Activated T-cell treated with anti-CD3 and anti-CD28 coated beads, Interleukin-2, amount 50 U/mL, for 24 hours (primary cell): ENCODE data around the gene RPRD1B.

ENCODE experiments used
- DNase-seq: peaks from one replicate; pipeline ENCODE4 v3.0.0-alpha.2; 2020
- H3K27ac Mint-ChIP-seq: 2 replicates; pipeline ENCODE4 v1.8.0; 2020; ENCODE audit warnings: mild to moderate bottlenecking, mixed read lengths
- H3K27me3 Mint-ChIP-seq: 2 replicates; pipeline ENCODE4 v1.8.0; 2020; ENCODE audit warnings: mixed read lengths
- H3K36me3 Mint-ChIP-seq: 2 replicates; pipeline ENCODE4 v1.8.0; 2020; ENCODE audit warnings: low read depth, mixed read lengths
- H3K4me1 Mint-ChIP-seq: 2 replicates; pipeline ENCODE4 v1.8.0; 2020; ENCODE audit warnings: low read depth, mixed read lengths
- H3K4me3 Mint-ChIP-seq: 2 replicates; pipeline ENCODE4 v1.8.0; 2020; ENCODE audit warnings: mild to moderate bottlenecking, moderate library complexity, mixed read lengths
- H3K9me3 Mint-ChIP-seq: 2 replicates; pipeline ENCODE4 v1.8.0; 2020; ENCODE audit warnings: mixed read lengths

Gene RPRD1B

DNA sequence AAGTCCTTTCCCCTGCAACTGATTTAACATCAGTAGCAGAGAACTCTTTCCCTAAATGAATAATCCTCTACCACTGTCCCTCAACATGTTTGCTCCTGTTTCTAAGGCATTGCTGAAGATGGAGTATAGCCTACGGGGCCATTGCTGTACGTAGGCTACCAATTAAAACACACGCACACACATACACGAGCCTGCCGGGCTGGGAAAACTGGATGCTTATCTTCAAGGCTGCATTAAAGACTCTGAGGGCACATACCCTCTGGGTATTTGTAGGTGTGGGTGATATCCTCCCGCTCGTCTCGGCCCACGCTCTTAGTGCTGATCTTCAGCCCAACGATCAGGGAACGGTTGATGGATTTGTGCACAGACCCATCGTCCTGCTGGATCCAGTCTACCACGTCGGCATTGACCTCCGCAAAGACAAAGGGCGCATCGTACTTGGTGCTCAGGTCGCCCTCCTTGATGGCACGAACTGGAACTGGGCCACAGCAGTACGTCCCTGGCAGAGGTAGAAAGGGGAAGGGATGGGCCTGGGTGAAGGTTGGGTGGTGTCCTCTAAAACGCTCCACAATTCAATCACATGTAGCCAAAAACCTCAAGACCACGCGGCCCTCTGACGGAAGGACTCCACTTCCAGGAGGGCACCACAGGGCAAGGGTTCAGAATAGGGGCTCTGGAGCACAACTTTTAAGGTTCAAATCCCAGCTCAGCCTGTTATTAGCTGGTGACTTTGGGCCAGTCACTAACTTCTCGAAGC is 105.8 kb downstream of the RPRD1B start:
- H3K36me3 Mint-ChIP-seq = no peaks in the 10 kb centered on the region
- H3K4me1 Mint-ChIP-seq = peaks cover 5% of the 10 kb centered on the region
- H3K27me3 Mint-ChIP-seq = no peaks in the 10 kb centered on the region
- no peaks in the 10 kb centered on the region for H3K9me3 Mint-ChIP-seq
- no peak overlapping the region for H3K4me3 Mint-ChIP-seq
- no peak overlapping the region for H3K27ac Mint-ChIP-seq
- no peak for DNase-seq

DNA sequence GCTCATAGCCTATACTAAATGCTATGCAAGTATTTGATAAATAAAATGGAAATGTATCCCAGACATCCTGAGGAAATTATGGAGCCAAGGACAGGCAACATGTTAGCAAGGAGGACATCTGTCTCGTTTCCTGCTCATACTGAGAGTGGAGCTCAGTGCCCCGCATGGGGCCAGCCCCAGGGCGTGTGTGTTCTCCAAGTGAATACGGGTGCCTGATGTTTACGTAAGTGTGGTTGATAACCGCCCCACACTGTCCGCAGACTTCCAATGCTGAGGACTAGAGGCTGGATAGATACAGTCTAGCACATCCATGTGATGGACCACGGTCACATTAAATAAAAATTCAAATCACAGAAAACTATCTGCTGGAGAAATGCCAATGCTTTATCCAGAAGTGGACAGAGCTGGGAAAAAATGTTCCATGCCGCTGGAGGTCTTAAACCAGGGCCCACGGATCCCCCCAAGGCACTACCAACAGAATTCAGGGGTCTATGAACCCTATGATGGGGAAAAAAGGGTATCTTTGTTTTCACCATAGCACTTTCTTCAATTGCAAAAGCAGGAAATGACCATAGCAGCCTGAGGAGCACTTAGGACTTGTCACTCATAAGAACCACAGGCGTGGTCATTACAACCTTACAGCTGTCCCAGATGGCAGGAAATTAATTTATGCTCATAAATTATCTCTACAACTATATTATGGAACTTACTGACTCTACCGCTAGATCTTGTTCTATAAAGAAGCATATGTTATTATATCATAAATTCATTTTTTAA is 106.6 kb downstream of the RPRD1B start:
- no peak overlapping the region for H3K4me3 Mint-ChIP-seq
- H3K36me3 Mint-ChIP-seq = no peaks in the 10 kb centered on the region
- no peaks in the 10 kb centered on the region for H3K4me1 Mint-ChIP-seq
- no peaks in the 10 kb centered on the region for H3K9me3 Mint-ChIP-seq
- H3K27ac Mint-ChIP-seq = no peak overlapping the region
- H3K27me3 Mint-ChIP-seq = no peaks in the 10 kb centered on the region
- no peak for DNase-seq

DNA sequence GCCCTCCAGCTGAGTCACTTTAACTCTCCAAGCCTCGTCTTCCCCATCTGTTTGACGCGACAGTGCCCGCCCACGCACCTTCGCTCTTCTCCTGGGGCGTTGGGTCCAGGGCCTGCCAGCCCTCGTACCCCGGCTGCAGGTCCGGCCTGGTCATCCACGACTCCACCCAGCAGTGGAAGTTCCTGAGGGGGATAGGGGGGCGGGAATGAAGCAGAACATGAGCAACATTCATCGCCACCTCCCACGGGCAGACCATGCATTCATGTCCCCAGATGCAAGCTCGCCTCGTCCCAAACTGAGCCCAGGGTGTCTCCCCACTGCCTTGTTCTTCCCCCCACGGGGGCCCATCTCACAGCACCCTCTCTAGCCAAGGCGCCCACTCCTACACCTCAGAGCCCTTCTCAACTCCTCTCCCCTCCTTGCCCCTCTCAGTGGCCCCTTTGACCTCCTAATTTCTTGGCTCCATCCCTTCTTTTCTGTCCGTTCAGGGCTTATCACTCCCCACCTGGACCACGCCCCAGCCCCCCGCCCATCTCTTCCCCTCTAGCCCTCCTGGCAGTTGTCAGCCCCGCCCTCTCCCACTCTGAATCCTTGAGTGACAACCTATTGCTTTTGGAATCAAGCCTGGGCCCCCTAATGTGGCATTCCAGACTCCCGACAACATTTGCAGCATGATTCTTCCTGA is 107.8 kb downstream of the RPRD1B start:
- Mint-ChIP-seq H3K27me3 (no peaks in the 10 kb centered on the region), H3K4me3 (no peak overlapping the region), H3K27ac (no peak overlapping the region), H3K9me3 (no peaks in the 10 kb centered on the region), H3K4me1 (no peaks in the 10 kb centered on the region), H3K36me3 (no peaks in the 10 kb centered on the region)
- no peak for DNase-seq
